T follicular helper cell (primary cell): ENCODE measurements around the gene KRT79.

Experiments
- DNase-seq: peaks from one replicate; pipeline ENCODE4 v3.0.0-alpha.2; 2020; ENCODE audit warnings: low read depth

The KRT79 gene

GRCh38 chr12:52818887-52819420 lies 15.2 kb downstream of the KRT79 start:
- DNase-seq = no peak

DNA sequence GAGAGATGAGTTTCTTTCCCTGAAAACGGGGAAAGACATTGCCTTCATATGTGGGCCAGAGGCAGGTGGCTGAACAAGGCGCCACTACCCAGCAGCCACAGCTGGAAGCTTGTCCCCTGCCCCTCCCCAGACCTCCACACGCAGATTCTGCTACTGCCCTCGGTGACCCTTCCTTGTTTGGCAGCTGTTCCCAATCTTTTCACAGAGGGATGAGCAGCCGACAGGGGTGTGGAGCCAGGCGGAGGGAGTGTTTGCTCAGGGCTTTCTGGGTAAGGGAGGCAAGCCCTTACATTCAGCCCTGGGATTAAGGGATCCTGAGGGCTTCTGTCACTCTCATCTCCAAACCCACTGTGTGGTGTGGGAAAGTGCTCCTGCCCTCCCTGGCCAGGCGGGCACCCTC lies 15.7 kb downstream of the KRT79 start:
- DNase-seq = no peak

DNA sequence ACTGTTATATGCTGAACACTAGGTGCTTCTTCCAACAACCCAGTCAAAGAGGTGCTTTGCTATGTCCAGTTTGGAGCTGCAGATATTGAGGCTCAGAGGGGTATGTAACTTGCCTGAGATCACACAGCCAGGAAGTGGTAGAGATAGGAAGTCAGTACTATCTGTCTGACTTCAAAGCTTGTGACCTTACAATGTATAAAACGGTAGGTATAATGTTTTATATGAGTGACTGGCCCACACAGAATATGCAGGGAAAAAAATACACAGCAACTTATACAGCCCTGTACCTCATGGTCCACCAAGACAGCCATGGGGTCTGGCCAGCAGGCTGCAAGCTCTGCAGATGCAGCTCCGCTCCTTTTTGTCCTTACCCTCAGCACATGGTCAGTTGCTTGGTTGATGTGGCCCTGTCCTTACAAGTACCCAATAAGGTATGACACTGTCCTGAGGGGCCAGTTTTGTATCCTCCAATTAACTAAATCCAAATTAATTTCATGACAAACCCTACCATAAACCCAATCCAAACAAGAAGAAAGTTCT lies 16.3 kb downstream of the KRT79 start:
- no peak for DNase-seq

DNA sequence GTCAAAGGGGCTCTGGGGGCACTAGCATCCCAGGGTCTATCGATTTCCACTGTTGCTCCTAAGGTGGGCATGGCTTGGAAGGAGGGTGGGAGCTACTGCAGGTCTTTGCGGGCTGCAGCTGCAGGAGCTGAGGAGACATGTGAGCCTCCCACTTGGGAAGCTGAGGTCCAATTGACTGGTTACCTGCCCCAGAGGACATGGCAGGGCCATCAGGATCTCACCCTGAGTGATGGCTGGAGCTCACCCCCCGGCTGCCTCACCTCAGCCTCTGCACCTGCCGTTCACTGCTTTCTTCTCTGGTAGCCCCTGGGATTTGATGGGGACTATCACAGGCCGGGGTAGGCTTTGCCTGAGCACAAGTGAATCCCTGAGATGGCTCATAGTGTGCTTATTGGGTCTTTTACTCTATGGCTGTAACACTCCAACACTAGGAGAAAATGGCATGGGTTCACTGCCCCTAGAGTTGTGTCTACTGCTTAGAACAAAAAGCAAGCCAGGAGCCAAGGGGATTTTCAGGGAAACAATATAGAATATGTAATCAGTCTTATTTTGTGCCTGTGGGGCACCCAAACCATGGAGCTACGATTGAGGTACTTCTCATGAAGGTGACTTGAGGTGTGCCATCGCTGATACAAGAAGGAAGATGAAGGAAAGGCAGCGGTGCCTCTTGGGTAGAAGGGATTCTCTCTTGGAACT lies 17.0 kb downstream of the KRT79 start:
- no peak for DNase-seq

DNA sequence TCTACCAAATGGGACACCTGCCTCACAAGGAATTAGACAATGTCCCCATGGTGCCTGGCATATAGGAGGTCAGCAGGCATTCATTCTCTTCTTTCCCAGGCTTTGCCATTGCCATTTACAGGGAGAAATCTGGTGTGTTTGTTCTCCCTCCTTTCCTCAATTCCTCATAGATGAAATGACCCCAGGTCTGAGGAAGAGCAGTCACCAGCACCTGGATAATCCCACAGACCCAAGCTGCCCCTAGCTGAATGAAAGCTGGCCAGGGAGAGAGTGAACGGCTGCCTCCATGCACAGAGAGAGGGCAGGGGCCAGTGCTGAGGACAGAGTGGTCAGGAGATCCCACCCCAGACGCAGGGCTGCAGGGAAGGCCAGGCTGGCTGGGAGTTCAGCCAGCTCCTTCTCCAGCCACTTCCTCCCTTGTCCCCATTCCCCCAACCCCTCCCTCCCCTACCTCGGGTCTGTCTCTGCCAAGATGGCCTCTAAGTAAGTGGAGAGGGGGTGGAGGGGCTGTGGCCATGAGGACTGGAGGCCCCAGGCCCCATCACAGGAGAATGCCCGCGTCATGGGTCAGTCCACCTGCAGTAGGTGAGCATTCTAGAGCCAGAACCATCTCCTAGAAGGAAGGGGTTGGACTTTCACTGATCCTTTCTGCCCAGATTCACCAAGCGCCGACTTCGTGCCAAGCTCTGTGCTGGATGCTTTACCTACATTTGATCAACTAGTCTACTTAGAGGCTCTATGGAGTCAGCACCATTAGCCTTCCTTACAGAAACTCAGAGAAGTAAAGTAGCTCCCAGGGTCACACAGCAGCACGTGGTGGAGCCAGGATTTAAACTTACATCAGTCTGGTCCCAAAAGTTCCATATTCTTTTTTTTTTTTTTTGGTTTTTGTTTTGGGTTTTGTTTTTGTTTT lies 18.2 kb downstream of the KRT79 start:
- no peak for DNase-seq

DNA sequence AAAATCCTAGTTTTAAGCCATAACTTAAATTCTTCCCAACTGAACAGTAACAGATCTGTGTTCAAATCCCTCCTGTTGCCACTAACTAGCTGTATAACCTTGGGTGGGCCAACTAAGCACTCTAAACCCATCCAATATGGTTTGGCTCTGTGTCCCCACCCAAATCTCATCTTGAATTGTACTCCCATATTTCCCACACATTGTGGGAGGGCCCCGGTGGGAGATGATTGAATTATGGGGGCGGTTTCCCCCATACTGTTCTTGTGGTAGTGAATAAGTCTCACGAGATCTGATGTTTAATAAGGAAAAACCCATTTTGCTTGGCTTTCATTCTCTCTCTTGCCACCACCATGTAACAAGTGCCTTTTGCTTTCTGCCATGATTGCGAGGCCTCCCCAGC lies 18.9 kb downstream of the KRT79 start:
- DNase-seq = no peak

GRCh38 chr12:52814710-52815155 lies 19.4 kb downstream of the KRT79 start:
- DNase-seq = no peak

- no peak for DNase-seq
Measured at GRCh38 chr12:52813885-52814709, 20.0 kb downstream of the KRT79 start, which contains the start of gene KRT4. KRT4 (minus strand) TSS chr12:52814116; CDS start chr12:52814058, 58 bp downstream.

- DNase-seq = no peak
Measured at GRCh38 chr12:52813203-52813819, 20.8 kb downstream of the KRT79 start.

- no peak for DNase-seq
Measured at GRCh38 chr12:52812749-52813148, 21.4 kb downstream of the KRT79 start.

GRCh38 chr12:52812073-52812400 lies 22.1 kb downstream of the KRT79 start:
- DNase-seq = no peak

GRCh38 chr12:52811191-52812072 lies 22.7 kb downstream of the KRT79 start:
- no peak for DNase-seq

DNA sequence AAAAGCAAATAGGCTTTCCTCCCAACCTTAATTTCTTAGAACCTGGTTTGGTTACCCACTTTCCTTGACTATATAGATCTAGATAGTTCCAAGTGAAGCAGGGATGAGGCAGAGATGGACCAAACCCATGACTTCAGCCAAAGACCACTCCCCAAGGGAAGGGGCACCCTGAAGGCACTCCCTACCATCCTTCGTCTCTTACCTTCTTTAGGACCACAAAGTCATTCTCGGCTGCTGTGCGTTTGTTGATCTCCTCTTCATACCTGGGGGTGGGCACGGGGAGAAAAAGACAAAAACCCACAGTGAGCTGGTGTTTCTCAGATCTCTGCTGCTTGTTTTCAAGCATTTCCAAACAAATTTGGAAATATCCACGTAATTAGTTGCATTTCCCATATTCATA lies 23.6 kb downstream of the KRT79 start:
- no peak for DNase-seq

- no peak for DNase-seq
Measured at GRCh38 chr12:52809166-52809565, 24.9 kb downstream of the KRT79 start.

DNA sequence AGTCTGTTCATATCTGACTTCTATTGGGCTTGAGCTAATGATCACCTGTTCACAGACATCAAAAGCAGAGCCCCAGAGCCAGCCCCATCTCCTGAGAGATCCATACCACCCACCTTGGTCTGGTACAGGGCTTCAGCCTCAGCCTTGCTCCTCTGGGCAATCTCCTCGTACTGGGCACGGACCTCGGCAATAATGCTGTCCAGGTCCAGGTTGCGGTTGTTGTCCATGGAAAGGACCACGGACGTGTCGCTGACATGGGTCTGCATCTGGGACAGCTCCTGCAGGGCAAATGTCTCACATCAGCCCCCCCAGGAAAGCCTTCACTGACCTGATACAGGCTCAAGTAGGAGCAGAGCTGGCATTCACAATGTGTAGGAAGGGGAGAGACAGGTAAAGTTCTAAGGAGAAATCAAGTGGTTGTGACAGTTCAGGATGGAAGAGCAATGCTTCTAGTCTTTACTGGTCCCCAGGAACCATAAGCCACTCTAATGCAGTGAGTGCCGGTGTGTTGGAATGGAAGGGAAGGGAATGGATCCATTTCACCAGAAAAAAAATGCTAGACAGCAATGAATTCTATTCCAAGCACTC lies 25.4 kb downstream of the KRT79 start:
- DNase-seq = no peak

- no peak for DNase-seq
Measured at GRCh38 chr12:52807544-52808470, 26.3 kb downstream of the KRT79 start.

- no peak for DNase-seq
Measured at GRCh38 chr12:52806821-52807543, 27.1 kb downstream of the KRT79 start.

- no peak for DNase-seq
Measured at GRCh38 chr12:52806169-52806811, 27.8 kb downstream of the KRT79 start.
